HG03103 (cell line): ENCODE results near the gene REPS2.

Source experiments
- ATAC-seq: cut with Tn5 transposase; IDR thresholded peaks from one replicate; pipeline ENCODE4 v1.9.1; 2021; ENCODE audit warnings: low read depth; ENCODE audit not compliant: unreplicated experiment

The REPS2 gene

GRCh38 chrX:17192106-17192505 is 245.6 kb downstream of the REPS2 start:
- ATAC-seq = no peak
